Measurements from ENCODE around the gene DHX32.

The DHX32 gene

GRCh38 chr10:125808047-125808446, 73.0 kb downstream of the DHX32 start:
- TF ChIP-seq CTCF (IDR thresholded peaks at IDR 0.05; ENCODE audit: low read depth, low read length, missing control alignments) = no peak
- DNase-seq (ENCODE audit: extremely low read depth, low read depth) = no peak
- no peak overlapping the region for H3K4me3 ChIP-seq (replicated peaks; ENCODE audit: low read depth, low read length)

GRCh38 chr10:125802739-125803138, 78.4 kb downstream of the DHX32 start:
- TF ChIP-seq CTCF (IDR thresholded peaks at IDR 0.05; ENCODE audit: low read depth, low read length, missing control alignments) = no peak
- DNase-seq (ENCODE audit: extremely low read depth, low read depth) = no peak
- H3K4me3 ChIP-seq (replicated peaks; ENCODE audit: low read depth, low read length) = no peak overlapping the region

GRCh38 chr10:125802131-125802530, 79.0 kb downstream of the DHX32 start:
- TF ChIP-seq CTCF (IDR thresholded peaks at IDR 0.05; ENCODE audit: low read depth, low read length, missing control alignments) = no peak
- no peak overlapping the region for H3K4me3 ChIP-seq (replicated peaks; ENCODE audit: low read depth, low read length)
- DNase-seq (ENCODE audit: extremely low read depth, low read depth) = no peak

GRCh38 chr10:125801574-125801973, 79.5 kb downstream of the DHX32 start:
- DNase-seq (ENCODE audit: extremely low read depth, low read depth) = no peak
- TF ChIP-seq CTCF (IDR thresholded peaks at IDR 0.05; ENCODE audit: low read depth, low read length, missing control alignments) = no peak
- H3K4me3 ChIP-seq (replicated peaks; ENCODE audit: low read depth, low read length) = no peak overlapping the region

- no peak for DNase-seq (ENCODE audit: extremely low read depth, low read depth)
- no peak overlapping the region for H3K4me3 ChIP-seq (replicated peaks; ENCODE audit: low read depth, low read length)
- TF ChIP-seq CTCF (IDR thresholded peaks at IDR 0.05; ENCODE audit: low read depth, low read length, missing control alignments) = no peak
These were observed 81.5 kb downstream of the DHX32 start for GRCh38 chr10:125799451-125800182.

- no peak for DNase-seq (ENCODE audit: extremely low read depth, low read depth)
- no peak for TF ChIP-seq CTCF (IDR thresholded peaks at IDR 0.05; ENCODE audit: low read depth, low read length, missing control alignments)
- no peak overlapping the region for H3K4me3 ChIP-seq (replicated peaks; ENCODE audit: low read depth, low read length)
These were observed 83.0 kb downstream of the DHX32 start for GRCh38 chr10:125797994-125798662.

All from HFF-Myc (cell line).